Activated B cell treated with CpG ODN at 0.5 μM for 24 hours (primary cell): Measurements from ENCODE around the gene POLR3G. TPM values are rescaled to one million over a fixed set of nuclear protein-coding genes. Genes with fewer than 3 reads are reported as not detected.

ENCODE experiments used
- ATAC-seq: fragments of 200-7000 bp; cut with Tn5 transposase; one replicate; pipeline ENCODE4 v1.10.0; 2021; ENCODE audit warnings: low read depth, mild to moderate bottlenecking, moderate library complexity
- CTCF ChIA-PET: fragments of 350-600 bp; sonication (Branson Sonifier 250); formaldehyde crosslinking; loops from one replicate; lab custom pipeline; 2021; ENCODE audit warnings: antibody characterized with exemption; lab: Charles Lee
- POLR2A ChIA-PET: fragments of 350-600 bp; sonication (Branson Sonifier 250); formaldehyde crosslinking; loops from one replicate; lab custom pipeline; 2021; ENCODE audit warnings: antibody characterized with exemption; lab: Charles Lee
- DNase-seq: peaks from one replicate; pipeline ENCODE4 v3.0.0; 2022
- H3K27ac Mint-ChIP-seq: one replicate; pipeline ENCODE4 v1.8.0; 2020; ENCODE audit warnings: mixed read lengths
- H3K27me3 Mint-ChIP-seq: one replicate; pipeline ENCODE4 v1.8.0; 2021; ENCODE audit warnings: mixed read lengths
- H3K36me3 Mint-ChIP-seq: one replicate; pipeline ENCODE4 v1.8.0; 2021; ENCODE audit warnings: low read depth, mixed read lengths
- H3K4me1 Mint-ChIP-seq: one replicate; pipeline ENCODE4 v1.8.0; 2021; ENCODE audit warnings: mixed read lengths
- H3K4me3 Mint-ChIP-seq: one replicate; pipeline ENCODE4 v1.8.0; 2020; ENCODE audit warnings: mild to moderate bottlenecking, mixed read lengths
- H3K9me3 Mint-ChIP-seq: one replicate; pipeline ENCODE4 v1.8.0; 2020; ENCODE audit warnings: mixed read lengths
- CTCF ChIP-seq: fragments of 200-600 bp; IDR thresholded peaks from one replicate; pipeline ENCODE4 v1.8.0; 2022; ENCODE audit warnings: antibody characterized with exemption, mild to moderate bottlenecking
- intact Hi-C: fragments of 100-400 bp; cut with micrococcal nuclease; formaldehyde crosslinking; loops from one replicate; pipeline ENCODE4 v1.15.1; 2024
- total RNA-seq: library from RNA; stranded (reverse); gene quantifications from 2 replicates; pipeline ENCODE4 v1.2.3, GENCODE V29; 2022

The POLR3G gene
- total RNA-seq, 1 donor from 2014 or later = 2.9 TPM

GRCh38 chr5:90473396-90474234 lies 1.0 kb upstream of the POLR3G start:
- Mint-ChIP-seq H3K36me3 (peaks cover 11% of the 10 kb centered on the region), H3K27me3 (no peaks in the 10 kb centered on the region), H3K9me3 (no peaks in the 10 kb centered on the region), H3K4me1 (peaks cover 27% of the 10 kb centered on the region), H3K27ac (peak overlapping the region; percentile 93), H3K4me3 (peak overlapping the region; percentile 98)
- DNase-seq (no peak), ATAC-seq (no peak)
- no peak for TF ChIP-seq CTCF
- CTCF ChIA-PET = interaction anchor here (0.6 to 1.1 kb wide), 3 partner anchors 8 to 73 kb away, joined by 3 to 7 read pairs (median 3); partner anchors contain the start of gene LYSMD3
- intact Hi-C loops = loop anchor here (1.0 to 5.0 kb wide), 6 partner anchors 34 to 1586 kb away; partner anchors contain the start of genes ARRDC3, CETN3 and LYSMD3
- POLR2A ChIA-PET = interaction anchor here (1.0 to 1.6 kb wide), 5 partner anchors 8 to 910 kb away, joined by 4 to 48 read pairs (median 5); partner anchors contain the start of genes ARRDC3 and CETN3

- Mint-ChIP-seq H3K27me3 (no peaks in the 10 kb centered on the region), H3K27ac (no peak overlapping the region)
- POLR2A ChIA-PET = interaction anchor here (1.6 kb wide), 1 partner anchor 66 kb away, joined by 48 read pairs; the partner anchor contains the start of gene CETN3
These were observed 844 bp downstream of the POLR3G start for GRCh38 chr5:90475436-90475980.

GRCh38 chr5:90476391-90476790 lies 1.7 kb downstream of the POLR3G start:
- ChIA-PET CTCF (interaction anchor here (1.1 kb wide), 1 partner anchor 53 kb away, joined by 3 read pairs; the partner anchor contains the start of gene LYSMD3), POLR2A (no interaction called here)
- ATAC-seq = no peak
- no peak for DNase-seq
- Mint-ChIP-seq H3K36me3 (peaks cover 5% of the 10 kb centered on the region), H3K9me3 (no peaks in the 10 kb centered on the region), H3K27ac (no peak overlapping the region), H3K4me3 (no peak overlapping the region), H3K27me3 (no peaks in the 10 kb centered on the region), H3K4me1 (peaks cover 23% of the 10 kb centered on the region)
- intact Hi-C loops = no loop called here
- TF ChIP-seq CTCF = no peak

More at GRCh38 chr5:90475436-90475980, 844 bp downstream of the POLR3G start:
- CTCF ChIA-PET = interaction anchor here (1.3 kb wide), 1 partner anchor 36 kb away, joined by 3 read pairs; no protein-coding TSS in a partner anchor
- Mint-ChIP-seq H3K4me1 (peaks cover 27% of the 10 kb centered on the region), H3K4me3 (peak overlapping the region; percentile 56), H3K9me3 (no peaks in the 10 kb centered on the region), H3K36me3 (peaks cover 5% of the 10 kb centered on the region)
- ATAC-seq (no peak), DNase-seq (no peak)
- TF ChIP-seq CTCF = no peak
- intact Hi-C loops = no loop called here

- DNase-seq = no peak
- ATAC-seq = no peak
- Mint-ChIP-seq H3K36me3 (peaks cover 5% of the 10 kb centered on the region), H3K27ac (no peak overlapping the region), H3K4me3 (no peak overlapping the region), H3K4me1 (peaks cover 21% of the 10 kb centered on the region), H3K9me3 (no peaks in the 10 kb centered on the region), H3K27me3 (no peaks in the 10 kb centered on the region)
- intact Hi-C loops = no loop called here
- ChIA-PET POLR2A (no interaction called here), CTCF (interaction anchor here (1.1 kb wide), 1 partner anchor 53 kb away, joined by 3 read pairs; the partner anchor contains the start of gene LYSMD3)
- no peak for TF ChIP-seq CTCF
These were observed 2.4 kb downstream of the POLR3G start for GRCh38 chr5:90477073-90477472.
